ENCODE results near the gene TCF4.

DNA sequence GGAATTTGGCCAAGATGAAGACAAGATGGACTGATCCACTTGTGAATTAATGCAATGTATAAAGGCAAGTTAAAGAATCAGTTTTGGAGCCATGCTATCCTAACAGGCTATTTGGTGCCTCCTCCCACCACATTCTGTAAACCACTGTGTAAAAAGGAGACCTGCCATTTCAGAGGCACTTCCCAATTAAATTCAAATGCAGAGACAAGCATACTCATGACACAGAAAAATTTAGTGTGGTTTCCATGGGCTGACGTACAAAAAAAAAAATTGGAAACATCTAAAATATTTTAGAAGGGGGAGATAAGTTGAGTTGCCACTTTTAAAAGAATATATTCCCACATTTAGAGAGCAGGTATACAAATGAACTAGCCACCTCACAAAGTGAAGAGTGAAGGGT is 112.1 kb downstream of the TCF4 start:
- TF ChIP-seq, protein P1, sequence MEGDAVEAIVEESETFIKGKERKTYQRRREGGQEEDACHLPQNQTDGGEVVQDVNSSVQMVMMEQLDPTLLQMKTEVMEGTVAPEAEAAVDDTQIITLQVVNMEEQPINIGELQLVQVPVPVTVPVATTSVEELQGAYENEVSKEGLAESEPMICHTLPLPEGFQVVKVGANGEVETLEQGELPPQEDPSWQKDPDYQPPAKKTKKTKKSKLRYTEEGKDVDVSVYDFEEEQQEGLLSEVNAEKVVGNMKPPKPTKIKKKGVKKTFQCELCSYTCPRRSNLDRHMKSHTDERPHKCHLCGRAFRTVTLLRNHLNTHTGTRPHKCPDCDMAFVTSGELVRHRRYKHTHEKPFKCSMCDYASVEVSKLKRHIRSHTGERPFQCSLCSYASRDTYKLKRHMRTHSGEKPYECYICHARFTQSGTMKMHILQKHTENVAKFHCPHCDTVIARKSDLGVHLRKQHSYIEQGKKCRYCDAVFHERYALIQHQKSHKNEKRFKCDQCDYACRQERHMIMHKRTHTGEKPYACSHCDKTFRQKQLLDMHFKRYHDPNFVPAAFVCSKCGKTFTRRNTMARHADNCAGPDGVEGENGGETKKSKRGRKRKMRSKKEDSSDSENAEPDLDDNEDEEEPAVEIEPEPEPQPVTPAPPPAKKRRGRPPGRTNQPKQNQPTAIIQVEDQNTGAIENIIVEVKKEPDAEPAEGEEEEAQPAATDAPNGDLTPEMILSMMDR (IDR thresholded peaks at IDR 0.05; ENCODE audit: insufficient read depth, low read depth, low read length), result no peak
- TF ChIP-seq EZH2 (IDR thresholded peaks at IDR 0.05; ENCODE audit: insufficient read depth, low read length), result no peak
